Ovary (tissue), 9 donors: ENCODE measurements around the gene CDK11A. TPM values are rescaled to one million over a fixed set of nuclear protein-coding genes. Genes with fewer than 3 reads are reported as not detected.
A peak's percentile ranks its signal among the peaks of the same experiment; 100 is the strongest.
"Not testable (repeated sequence)": the region's sequence is repeated elsewhere in the genome, so short reads cannot be mapped to it uniquely, and the experiment has no call there.

ENCODE experiments used
- DNase-seq, 5 donors: peaks; one replicate each; pipeline ENCODE4 v3.0.0-alpha.2; 2019 to 2020
- H3K27ac ChIP-seq, 2 donors: fragments of 200-600 bp; one replicate each; pipeline versions ENCODE4 v1.5.1 to v1.8.0; 2019 to 2022
- H3K27me3 ChIP-seq: fragments of 200-600 bp; one replicate; pipeline ENCODE4 v1.8.0; 2022
- H3K36me3 ChIP-seq: fragments of 200-600 bp; sonication (generic); one replicate; pipeline ENCODE4 v1.5.1; 2019
- H3K4me1 ChIP-seq: one replicate; pipeline ENCODE4 v1.8.1; 2013; ENCODE audit warnings: mild to moderate bottlenecking, moderate library complexity; ENCODE audit not compliant: insufficient read depth
- H3K4me3 ChIP-seq: fragments of 200-600 bp; sonication (generic); one replicate; pipeline ENCODE4 v1.5.1; 2017
- H3K9me3 ChIP-seq, 2 donors: fragments of 200-600 bp in 1 of 2; sonication (generic) in 1 of 2; one replicate each; pipeline versions ENCODE4 v1.5.1 to v1.8.1; 2013 to 2019; ENCODE audit warnings: mild to moderate bottlenecking in 1 of 2, moderate library complexity in 1 of 2
- CTCF ChIP-seq, 3 donors: fragments of 450-650 bp in 2 of 3; fragments of 200-600 bp in 1 of 3; IDR thresholded peaks; one replicate each; pipeline versions ENCODE4 v1.5.1 to v1.8.0; 2016 to 2022; ENCODE audit warnings: antibody characterized with exemption in 3 of 3, mild to moderate bottlenecking in 1 of 3
- EP300 ChIP-seq: sonication (generic); formaldehyde crosslinking; IDR thresholded peaks from one replicate; pipeline ENCODE4 v1.6.1; 2017; ENCODE audit warnings: antibody characterized with exemption
- POLR2A ChIP-seq: fragments of 450-650 bp; IDR thresholded peaks from one replicate; pipeline ENCODE4 v1.6.1; 2017; ENCODE audit warnings: antibody characterized with exemption, mild to moderate bottlenecking, moderate library complexity
- WGBS, 3 donors: extraction: QIAGEN DNeasy Blood & Tissue Kit in 1 of 3; methylation state at CpG; one replicate each; pipeline versions ENCODE4 v1.1.5 to v1.1.7; 2013 to 2017; 5-methylcytosine and 5-hydroxymethylcytosine counted together
- intact Hi-C, 4 donors: fragments of 100-400 bp; cut with DNase I; formaldehyde crosslinking; loops; one replicate each; pipeline versions ENCODE4 v1.11.0 to v1.15.1; 2022 to 2023
- polyA plus RNA-seq, 2 donors: library from polyadenylated mRNA; stranded (reverse); fragments of 200-250 nt in 1 of 2; fragments of 350-450 nt in 1 of 2; fragmentation: Illumina TruSeq in 1 of 2; extraction: RNeasy Lipid Tissue Mini Kit (QIAGEN cat#74804) in 1 of 2; gene quantifications; one replicate each; pipeline ENCODE4 v1.2.3, GENCODE V29; 2013 to 2014
- total RNA-seq, 7 donors: library from RNA; depleted of rRNA in 2 of 7; stranded (reverse); fragments of >200 nt in 2 of 7; fragmentation: NEBNext Ultra II Directional in 3 of 7; extraction: Animal tissue kit (Norgen Biotek cat#: 25700) in 3 of 7; gene quantifications; one replicate each; pipeline versions ENCODE4 v1.1.0 to v1.2.4, GENCODE V29; 2016 to 2023
- donor health status: DM: no; HTN: no; CAD: no; lungs with moderate emphysema.
- donor health status: DM: no; HTN: no; CAD: no.
- donor health status: Bipolar disorder and iron deficiency.
- donor health status: DM: yes; HTN: yes; CAD: no.
- donor health status: DM: no; HTN: no; CAD: no.
- donor health status: DM: yes; HTN: yes; CAD: no.

The CDK11A gene
- total and polyA plus RNA-seq, 9 donors, result 16.7 to 51.3 (median 28.6) TPM

GRCh38 chr1:1752636-1753606 lies 28.8 kb upstream of the CDK11A start:
- Histone ChIP-seq H3K27me3 (no peaks in the 10 kb centered on the region), H3K36me3 (no peaks in the 10 kb centered on the region), H3K27ac (no peak overlapping the region), H3K4me3 (no peak overlapping the region), H3K4me1 (no peaks in the 10 kb centered on the region), H3K9me3 (no peaks in the 10 kb centered on the region)
- DNase-seq, result no peak
- intact Hi-C loops, result loop anchor here in 1 of 4 donors (10.0 kb wide), 1 partner anchor 142 kb away; the partner anchor contains the start of gene GNB1
- TF ChIP-seq POLR2A, result no peak
- TF ChIP-seq CTCF (IDR thresholded peaks at IDR 0.05), result no peak
- TF ChIP-seq EP300, result no peak
- WGBS, 3 donors, result 79 to 81% (median 81%) methylated on average over 33 to 37 of the region's 37 CpGs

GRCh38 chr1:1752190-1752589 lies 28.0 kb upstream of the CDK11A start:
- intact Hi-C loops, result loop anchor here in 1 of 4 donors (10.0 kb wide), 1 partner anchor 143 kb away; the partner anchor contains the start of gene GNB1
- WGBS, 3 donors, result 81 to 85% (median 82%) methylated on average over 11 of the region's 11 CpGs
- no peak for TF ChIP-seq EP300
- TF ChIP-seq CTCF (IDR thresholded peaks at IDR 0.05), result no peak
- TF ChIP-seq POLR2A, result no peak
- H3K27me3 ChIP-seq, result no peaks in the 10 kb centered on the region
- no peak overlapping the region for H3K4me3 ChIP-seq
- H3K36me3 ChIP-seq, result no peaks in the 10 kb centered on the region
- no peak overlapping the region for H3K27ac ChIP-seq
- no peaks in the 10 kb centered on the region for H3K9me3 ChIP-seq
- no peak for DNase-seq
- H3K4me1 ChIP-seq, result no peaks in the 10 kb centered on the region

DNA sequence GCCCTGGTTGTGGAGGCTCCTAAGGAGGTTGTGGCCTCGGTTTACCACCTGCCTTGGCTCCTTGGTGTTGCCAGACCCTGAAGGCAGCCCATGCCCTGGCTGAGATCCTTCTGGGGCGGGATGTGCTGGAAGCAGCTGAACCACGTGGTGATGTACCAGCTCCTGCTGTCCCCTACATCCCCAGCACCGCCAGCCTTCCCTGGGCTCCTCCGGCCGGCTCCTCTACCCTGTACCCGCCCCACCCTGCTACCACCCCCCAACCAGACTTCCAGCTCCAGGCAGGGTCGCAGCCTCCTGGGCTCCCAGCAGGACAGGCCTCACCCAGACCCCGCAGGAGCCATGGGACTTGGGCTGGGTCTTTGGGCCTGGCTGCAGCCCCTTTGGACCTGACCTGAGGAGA lies 25.8 kb upstream of the CDK11A start:
- DNase-seq, result not testable (repeated sequence)
- WGBS, 3 donors, result 76 to 88% (median 77%) methylated on average over 5 to 7 of the region's 9 CpGs

DNA sequence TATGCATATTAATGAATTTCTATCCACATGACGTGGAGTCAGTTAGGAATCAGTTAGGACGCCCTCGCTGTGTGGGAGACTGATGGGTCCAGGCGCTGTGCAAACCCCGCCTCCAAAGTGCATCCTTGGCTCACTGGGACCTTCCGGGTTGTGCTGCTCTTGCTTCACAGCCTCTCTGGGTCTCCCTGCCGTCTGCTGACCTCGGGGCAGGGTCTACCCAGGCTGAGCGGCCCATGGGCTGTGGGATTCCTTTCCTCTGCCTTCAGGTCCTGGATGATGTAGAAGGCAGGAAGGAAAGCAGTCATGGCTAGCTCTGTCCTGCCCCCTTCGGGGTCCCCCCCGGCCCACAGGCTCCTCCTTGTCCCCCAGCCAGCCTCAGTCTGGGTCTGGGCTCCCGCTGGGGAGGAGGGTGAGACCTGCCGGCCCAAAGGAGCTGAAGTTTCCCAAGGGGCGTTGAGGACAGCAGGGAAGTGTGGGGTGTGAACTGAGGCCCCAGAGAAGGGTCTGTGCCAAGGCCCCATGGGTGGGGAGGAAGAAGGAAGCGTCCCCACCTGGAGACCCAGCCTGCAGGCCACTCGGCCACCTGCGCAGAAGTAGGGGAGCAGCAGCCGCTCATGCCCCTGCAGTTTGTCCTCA lies 24.6 kb upstream of the CDK11A start:
- 70 to 71% (median 71%) methylated on average over 17 to 18 of the region's 18 CpGs for WGBS, 3 donors

More for the DNA sequence above, 25.8 kb upstream of the CDK11A start:
- intact Hi-C loops, result loop anchor here in 1 of 4 donors (10.0 kb wide), 1 partner anchor 145 kb away; the partner anchor contains the start of gene GNB1
- not testable (repeated sequence) for H3K4me1 ChIP-seq, H3K27me3 ChIP-seq, H3K4me3 ChIP-seq, H3K36me3 ChIP-seq, H3K9me3 ChIP-seq, H3K27ac ChIP-seq

DNA sequence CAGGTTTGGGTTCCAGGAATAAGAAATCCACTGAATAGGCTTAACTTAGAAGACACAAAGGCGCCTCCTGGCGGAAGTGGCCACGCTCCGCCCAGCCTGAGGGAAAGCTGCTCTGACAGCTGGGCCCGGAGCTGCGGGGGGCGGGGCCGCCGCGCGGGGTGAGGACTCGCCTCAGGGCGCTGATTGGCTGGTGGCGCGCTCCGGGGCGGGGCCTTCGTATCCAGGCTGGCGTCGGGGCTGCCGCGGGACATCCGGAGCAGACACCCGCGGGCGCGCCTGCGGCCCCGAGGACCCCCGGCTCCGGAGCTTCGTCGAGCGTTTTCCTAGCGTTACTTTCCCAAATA lies 22.4 kb upstream of the CDK11A start:
- no CpG with 5 or more reads among the region's 35 CpGs for WGBS, 3 donors
- intact Hi-C loops, H3K27me3 ChIP-seq, H3K36me3 ChIP-seq, H3K9me3 ChIP-seq, H3K4me1 ChIP-seq, DNase-seq: not testable (repeated sequence)
- Histone ChIP-seq H3K27ac (peak overlapping the region; percentile 88 to 92), H3K4me3 (peak overlapping the region; percentile 57)

More for the DNA sequence above, 24.6 kb upstream of the CDK11A start:
- Histone ChIP-seq H3K9me3 (no peaks in the 10 kb centered on the region), H3K36me3 (no peaks in the 10 kb centered on the region), H3K4me1 (no peaks in the 10 kb centered on the region), H3K27me3 (no peaks in the 10 kb centered on the region), H3K27ac (no peak overlapping the region), H3K4me3 (no peak overlapping the region)
- DNase-seq, result peak in 1 of 5 donors; percentile 40
- intact Hi-C loops, result no loop called here
- no peak for TF ChIP-seq POLR2A
- TF ChIP-seq CTCF (IDR thresholded peaks at IDR 0.05), result no peak
- TF ChIP-seq EP300, result no peak
